GM12892 (cell line): ENCODE data around the gene SLC35F6.

Experiments used
- POLR2A ChIP-seq: IDR thresholded peaks from 2 replicates; pipeline ENCODE4 v1.6.1; 2011; ENCODE audit warnings: low read depth, low read length, control low read depth
- POLR2AphosphoS5 ChIP-seq: IDR thresholded peaks from 2 replicates; pipeline ENCODE4 v1.6.1; 2011; ENCODE audit warnings: low read depth, low read length, control low read depth
- TAF1 ChIP-seq: IDR thresholded peaks from 2 replicates; pipeline ENCODE4 v1.6.1; 2011; ENCODE audit warnings: low read depth, mild to moderate bottlenecking, control low read depth, low read length, borderline replicate concordance

- TF ChIP-seq POLR2A (no peak; the same call in 1 of the 2 replicates), TAF1 (no peak), POLR2AphosphoS5 (no peak)
These were observed 22.3 kb downstream of the SLC35F6 start for GRCh38 chr2:26786207-26787028.
